GM12878 (cell line): ENCODE results near the gene MATN3. TPM values are rescaled to one million over a fixed set of nuclear protein-coding genes. Genes with fewer than 3 reads are reported as not detected.

Source experiments
- ATAC-seq: fragments of 200-7000 bp; cut with Tn5 transposase; 3 replicates; pipeline ENCODE4 v1.9.1; 2020; ENCODE audit warnings: mild to moderate bottlenecking, moderate library complexity
- BruUV-seq: library from RNA; stranded (reverse); fragments of 400-500 nt; replicated peaks from 2 replicates; lab custom pipeline; 2021; lab: Mats Ljungman, UMichigan
- CTCF ChIA-PET: fragments of 300-600 bp; sonication (Branson Sonifier 250); formaldehyde crosslinking; extraction: SDS; loops from one replicate; lab custom pipeline; 2021; ENCODE audit warnings: inconsistent platforms; lab: Yijun Ruan, JAX
- POLR2A ChIA-PET: fragments of 350-600 bp; formaldehyde crosslinking; extraction: SDS; loops from one replicate; lab custom pipeline; 2021; ENCODE audit warnings: inconsistent platforms; lab: Charles Lee
- RAD21 ChIA-PET: fragments of 300-600 bp; sonication (Branson Sonifier 250); formaldehyde crosslinking; loops from one replicate; lab custom pipeline; 2023; ENCODE audit warnings: antibody characterized with exemption; ENCODE audit not compliant: unreplicated experiment; lab: Charles Lee
- SMC1A ChIA-PET: fragments of 300-600 bp; sonication (Branson Sonifier 250); formaldehyde crosslinking; loops from one replicate; lab custom pipeline; 2023; ENCODE audit not compliant: unreplicated experiment, uncharacterized antibody; lab: Charles Lee
- DNase-seq: peaks from one replicate; pipeline ENCODE4 v3.0.0-alpha.2; 2011; ENCODE audit warnings: low read depth, low spot score
- FAIRE-seq: peaks from 3 replicates; lab custom pipeline; 2011; peaks lifted over from hg19 to GRCh38; lab: Jason Lieb, UNC
- H2AFZ ChIP-seq: 2 replicates; pipeline ENCODE4 v1.6.0; 2011; ENCODE audit warnings: low read depth, low read length, control low read depth; ENCODE audit not compliant: control insufficient read depth
- H3K27ac ChIP-seq: 2 replicates; pipeline ENCODE4 v1.5.1; 2011; ENCODE audit warnings: control low read depth; ENCODE audit not compliant: control insufficient read depth, insufficient read depth
- H3K27me3 ChIP-seq, 2 experiments: replicated peaks in 1 of 2; 2 replicates each; pipeline versions ENCODE4 v1.6.0 to v1.6.1; 2011; ENCODE audit warnings: low read length in 1 of 2; ENCODE audit not compliant: control insufficient read depth in 2 of 2, insufficient read depth in 2 of 2
- H3K36me3 ChIP-seq, 2 experiments: 2 replicates each; pipeline ENCODE4 v1.5.1; 2011; ENCODE audit warnings: low read length in 1 of 2; ENCODE audit not compliant: control insufficient read depth in 2 of 2, insufficient read depth in 2 of 2
- H3K4me1 ChIP-seq: 2 replicates; pipeline ENCODE4 v1.6.1; 2011; ENCODE audit warnings: mild to moderate bottlenecking, low read length, moderate library complexity, mixed read lengths; ENCODE audit not compliant: control insufficient read depth, insufficient read depth
- H3K4me2 ChIP-seq: 2 replicates; pipeline ENCODE4 v1.6.0; 2011; ENCODE audit warnings: control low read depth; ENCODE audit not compliant: control insufficient read depth, insufficient read depth
- H3K4me3 ChIP-seq: fragments of 200-600 bp; sonication (generic); 2 replicates; pipeline ENCODE4 v1.5.1; 2016
- H3K79me2 ChIP-seq: 2 replicates; pipeline ENCODE4 v1.6.0; 2011; ENCODE audit warnings: low read length; ENCODE audit not compliant: control insufficient read depth, insufficient read depth
- H3K9ac ChIP-seq: 2 replicates; pipeline ENCODE4 v1.8.0; 2011; ENCODE audit warnings: low read length, control low read depth, mixed read lengths; ENCODE audit not compliant: control insufficient read depth, insufficient read depth
- H3K9me3 ChIP-seq: replicated peaks from 3 replicates; pipeline ENCODE4 v1.5.1; 2011; ENCODE audit warnings: mild to moderate bottlenecking, low read length; ENCODE audit not compliant: control insufficient read depth, insufficient read depth
- H4K20me1 ChIP-seq: 2 replicates; pipeline ENCODE4 v1.6.0; 2011; ENCODE audit not compliant: control insufficient read depth, insufficient read depth
- CBFB ChIP-seq: IDR thresholded peaks from 2 replicates; pipeline ENCODE4 v1.6.1; 2016; ENCODE audit warnings: antibody characterized with exemption, low read depth
- CEBPB ChIP-seq, 2 experiments: fragments of 150-350 bp in 1 of 2; IDR thresholded peaks; 2 replicates each; pipeline ENCODE4 v1.6.1; 2012 to 2014; ENCODE audit warnings: low read depth in 2 of 2, low read length in 2 of 2, borderline replicate concordance in 1 of 2, inconsistent platforms in 1 of 2
- CHD2 ChIP-seq: IDR thresholded peaks from 2 replicates; pipeline ENCODE4 v1.6.1; 2011; ENCODE audit warnings: low read depth, low read length, improper control_type of control experiment, borderline replicate concordance
- E2F4 ChIP-seq: IDR thresholded peaks from 2 replicates; pipeline ENCODE4 v1.6.1; 2012; ENCODE audit warnings: low read depth, low read length, improper control_type of control experiment
- EGR1 ChIP-seq, 2 experiments: IDR thresholded peaks; 1 replicate in 1 of 2; 2 replicates in 1 of 2; pipeline ENCODE4 v1.6.1; 2011 to 2012; ENCODE audit warnings: low read depth in 2 of 2, low read length in 2 of 2, borderline replicate concordance in 1 of 2, mild to moderate bottlenecking in 1 of 2, moderate library complexity in 1 of 2
- ESRRA ChIP-seq: IDR thresholded peaks from 2 replicates; pipeline ENCODE4 v1.6.1; 2012; ENCODE audit warnings: mild to moderate bottlenecking, low read length, improper control_type of control experiment
- HCFC1 ChIP-seq: fragments of 150-350 bp; IDR thresholded peaks from 2 replicates; pipeline ENCODE4 v1.6.1; 2014; ENCODE audit warnings: low read length
- IKZF2 ChIP-seq, 2 experiments: fragments of 450-650 bp; IDR thresholded peaks; 2 replicates each; pipeline ENCODE4 v1.6.1; 2017; ENCODE audit warnings: mild to moderate bottlenecking in 2 of 2, moderate library complexity in 2 of 2
- JUNB ChIP-seq: IDR thresholded peaks from 2 replicates; pipeline ENCODE4 v1.6.1; 2016; ENCODE audit warnings: antibody characterized with exemption, mild to moderate bottlenecking
- MEF2B ChIP-seq: fragments of 450-650 bp; IDR thresholded peaks from 2 replicates; pipeline ENCODE4 v1.6.1; 2018; ENCODE audit warnings: mild to moderate bottlenecking, moderate library complexity; ENCODE audit not compliant: partially characterized antibody, poor library complexity, severe bottlenecking
- NR2C1 ChIP-seq: fragments of 450-650 bp; IDR thresholded peaks from 2 replicates; pipeline ENCODE4 v1.6.1; 2017; ENCODE audit warnings: antibody characterized with exemption, mild to moderate bottlenecking, moderate library complexity
- POLR2AphosphoS2 ChIP-seq: IDR thresholded peaks from 2 replicates; pipeline ENCODE4 v1.6.1; 2011; ENCODE audit warnings: low read depth, mild to moderate bottlenecking, low read length, improper control_type of control experiment, moderate library complexity
- RBBP5 ChIP-seq: fragments of 200-600 bp; sonication (generic); conservative IDR thresholded peaks from 2 replicates; pipeline ENCODE4 v1.6.1; 2016
- SMAD1 ChIP-seq: fragments of 450-650 bp; IDR thresholded peaks from 2 replicates; pipeline ENCODE4 v1.6.1; 2018; ENCODE audit warnings: mild to moderate bottlenecking, low read depth; ENCODE audit not compliant: partially characterized antibody
- TCF12 ChIP-seq: IDR thresholded peaks from 2 replicates; pipeline ENCODE4 v1.6.1; 2011; ENCODE audit warnings: low read depth, mild to moderate bottlenecking, low read length
- WGBS: methylation state at CpG from one replicate; pipeline ENCODE4 v1.1.6; 2016; ENCODE audit warnings: low lambda C conversion rate; ENCODE audit not compliant: insufficient replicate concordance, insufficient coverage; ENCODE audit errors: missing lambda C conversion rate; 5-methylcytosine and 5-hydroxymethylcytosine counted together
- in situ Hi-C: fragments of 300-500 bp; cut with MboI; formaldehyde crosslinking; loops from 9 replicates; pipeline ENCODE4 v1.14.3; 2018; ENCODE audit warnings: mixed read lengths
- intact Hi-C: fragments of 100-400 bp; cut with micrococcal nuclease; formaldehyde crosslinking; loops from one replicate; pipeline ENCODE4 v1.14.2; 2022; ENCODE audit not compliant: unreplicated experiment
- polyA plus RNA-seq, 11 experiments: library from polyadenylated mRNA; depleted of rRNA in 4 of 11; unstranded in 6 of 11; stranded (reverse) in 5 of 11; fragments of >200 nt; fragmentation: Nextera tagmentation in 4 of 11; fragmentation: Illumina TruSeq in 1 of 11; extraction: Ambion mirVana in 4 of 11; extraction: Trizol in 1 of 11; gene quantifications; 1 replicate in 1 of 11; 2 replicates in 10 of 11; pipeline versions ENCODE4 v1.2.1 to v1.2.3, GENCODE V29; 2011 to 2016; ENCODE audit warnings: inconsistent platforms in 2 of 11, missing spikeins in 2 of 11, low read depth in 1 of 11
- total RNA-seq, 4 experiments: library from RNA; depleted of rRNA in 3 of 4; stranded (reverse); fragments of >200 nt in 3 of 4; fragmentation: Illumina TruSeq in 1 of 4; extraction: Trizol in 1 of 4; gene quantifications; 2 replicates each; pipeline versions ENCODE4 v1.2.1 to v1.2.3, GENCODE V29; 2013 to 2021
- TF ChIP-seq, protein P1 (sequence below): IDR thresholded peaks from 2 replicates; pipeline ENCODE4 v1.6.1; 2012; ENCODE audit warnings: low read length, inconsistent platforms
- TF ChIP-seq, protein P2 (sequence below): fragments of 450-650 bp; conservative IDR thresholded peaks from 2 replicates; pipeline ENCODE4 v1.6.1; 2017; ENCODE audit warnings: mild to moderate bottlenecking, moderate library complexity

Gene MATN3
- total and polyA plus RNA-seq, 10 of the 15 experiments (the other 5 are each of a cell fraction or from before 2014, with no cell fraction given) = 0.09 TPM; not detected in 9

DNA sequence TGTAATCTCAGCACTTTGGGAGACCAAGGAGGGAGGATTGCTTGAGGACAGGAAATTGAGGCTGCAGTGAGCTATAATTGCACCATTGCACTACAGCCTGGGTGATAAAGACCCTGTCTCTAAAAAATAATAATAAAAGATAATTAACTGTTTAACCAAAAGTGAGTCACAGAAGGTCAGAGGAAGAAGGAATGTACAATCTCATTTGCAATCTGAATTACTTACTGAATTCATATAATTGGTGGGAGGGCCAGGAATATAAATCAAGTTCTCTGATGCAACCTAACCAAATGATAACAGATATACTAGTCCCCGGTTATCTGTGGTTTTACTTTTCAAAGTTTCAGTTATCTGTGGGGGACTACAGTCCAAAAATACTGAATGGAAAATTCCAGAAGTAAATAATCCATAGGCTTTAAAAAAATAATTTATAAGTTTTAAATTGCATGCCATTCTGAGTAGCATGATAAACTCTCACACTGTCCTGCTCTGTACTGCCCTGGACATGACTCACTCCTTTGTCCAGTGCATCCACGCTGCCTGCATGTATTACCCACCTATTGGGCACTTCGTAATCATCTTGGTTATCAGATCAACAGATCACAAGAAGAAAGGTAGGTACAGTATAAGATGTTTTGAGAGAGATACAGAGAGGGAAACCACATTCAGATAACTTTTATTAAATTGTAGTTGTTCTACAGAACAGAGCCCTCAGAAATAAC lies 12.8 kb upstream of the MATN3 start:
- in situ Hi-C loops = no loop called here
- Histone ChIP-seq H3K79me2 (no peaks in the 10 kb centered on the region), H2AFZ (no peak overlapping the region), H3K4me2 (no peak overlapping the region), H4K20me1 (no peaks in the 10 kb centered on the region), H3K4me3 (no peak overlapping the region), H3K4me1 (no peaks in the 10 kb centered on the region), H3K27ac (no peak overlapping the region), H3K9me3 (no peaks in the 10 kb centered on the region; the same call in 1 of the 3 replicates), H3K27me3 (no peaks in the 10 kb centered on the region), H3K9ac (no peak overlapping the region), H3K36me3 (no peaks in the 10 kb centered on the region; a peak in 1 of 4 replicates)
- RAD21 ChIA-PET = no interaction called here
- ATAC-seq (no peak), DNase-seq (no peak), FAIRE-seq (no peak)
- SMC1A ChIA-PET = no interaction called here
- TF ChIP-seq CBFB (no peak), E2F4 (no peak), JUNB (no peak), MEF2B (no peak), POLR2AphosphoS2 (no peak), HCFC1 (no peak), CEBPB (IDR thresholded peaks at IDR 0.05; ENCODE audit: borderline replicate concordance in 1 of 2, low read depth in 2 of 2, low read length in 2 of 2) (no peak), RBBP5 (no peak), ESRRA (no peak), CHD2 (no peak), EGR1 (IDR thresholded peaks at IDR 0.05; ENCODE audit: borderline replicate concordance in 1 of 2, low read depth in 2 of 2, low read length in 2 of 2) (no peak), IKZF2 (IDR thresholded peaks at IDR 0.05) (no peak), SMAD1 (no peak), TCF12 (no peak), NR2C1 (no peak)
- TF ChIP-seq, protein P1, sequence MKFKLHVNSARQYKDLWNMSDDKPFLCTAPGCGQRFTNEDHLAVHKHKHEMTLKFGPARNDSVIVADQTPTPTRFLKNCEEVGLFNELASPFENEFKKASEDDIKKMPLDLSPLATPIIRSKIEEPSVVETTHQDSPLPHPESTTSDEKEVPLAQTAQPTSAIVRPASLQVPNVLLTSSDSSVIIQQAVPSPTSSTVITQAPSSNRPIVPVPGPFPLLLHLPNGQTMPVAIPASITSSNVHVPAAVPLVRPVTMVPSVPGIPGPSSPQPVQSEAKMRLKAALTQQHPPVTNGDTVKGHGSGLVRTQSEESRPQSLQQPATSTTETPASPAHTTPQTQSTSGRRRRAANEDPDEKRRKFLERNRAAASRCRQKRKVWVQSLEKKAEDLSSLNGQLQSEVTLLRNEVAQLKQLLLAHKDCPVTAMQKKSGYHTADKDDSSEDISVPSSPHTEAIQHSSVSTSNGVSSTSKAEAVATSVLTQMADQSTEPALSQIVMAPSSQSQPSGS = no peak
- TF ChIP-seq, protein P2, sequence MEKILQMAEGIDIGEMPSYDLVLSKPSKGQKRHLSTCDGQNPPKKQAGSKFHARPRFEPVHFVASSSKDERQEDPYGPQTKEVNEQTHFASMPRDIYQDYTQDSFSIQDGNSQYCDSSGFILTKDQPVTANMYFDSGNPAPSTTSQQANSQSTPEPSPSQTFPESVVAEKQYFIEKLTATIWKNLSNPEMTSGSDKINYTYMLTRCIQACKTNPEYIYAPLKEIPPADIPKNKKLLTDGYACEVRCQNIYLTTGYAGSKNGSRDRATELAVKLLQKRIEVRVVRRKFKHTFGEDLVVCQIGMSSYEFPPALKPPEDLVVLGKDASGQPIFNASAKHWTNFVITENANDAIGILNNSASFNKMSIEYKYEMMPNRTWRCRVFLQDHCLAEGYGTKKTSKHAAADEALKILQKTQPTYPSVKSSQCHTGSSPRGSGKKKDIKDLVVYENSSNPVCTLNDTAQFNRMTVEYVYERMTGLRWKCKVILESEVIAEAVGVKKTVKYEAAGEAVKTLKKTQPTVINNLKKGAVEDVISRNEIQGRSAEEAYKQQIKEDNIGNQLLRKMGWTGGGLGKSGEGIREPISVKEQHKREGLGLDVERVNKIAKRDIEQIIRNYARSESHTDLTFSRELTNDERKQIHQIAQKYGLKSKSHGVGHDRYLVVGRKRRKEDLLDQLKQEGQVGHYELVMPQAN = no peak
- CTCF ChIA-PET = no interaction called here
- BruUV-seq = no TSS peak
- 62% methylated on average over 3 of the region's 3 CpGs for WGBS
- POLR2A ChIA-PET = no interaction called here
- intact Hi-C loops = no loop called here
